Large intestine (tissue), 3 donors: Measurements from ENCODE around the gene MPRIP. TPM values are rescaled to one million over a fixed set of nuclear protein-coding genes. Genes with fewer than 3 reads are reported as not detected.

Experiments
- DNase-seq, 2 donors: peaks; one replicate each; pipeline versions ENCODE4 v3.0.0 to v3.0.0-alpha.2; 2013
- H3K27ac ChIP-seq: one replicate; pipeline ENCODE4 v1.5.1; 2013; ENCODE audit warnings: low read length
- H3K27me3 ChIP-seq: 2 replicates; pipeline ENCODE4 v1.6.1; 2013; ENCODE audit warnings: low read length; ENCODE audit not compliant: control insufficient read depth, insufficient read depth
- H3K36me3 ChIP-seq: 2 replicates; pipeline ENCODE4 v1.6.1; 2013; ENCODE audit warnings: low read length; ENCODE audit not compliant: control insufficient read depth, insufficient read depth
- H3K4me1 ChIP-seq: one replicate; pipeline ENCODE4 v1.6.1; 2013; ENCODE audit warnings: low read length; ENCODE audit not compliant: control insufficient read depth, insufficient read depth
- H3K4me3 ChIP-seq: one replicate; pipeline ENCODE4 v1.5.1; 2013; ENCODE audit warnings: low read length
- H3K9me3 ChIP-seq: one replicate; pipeline ENCODE4 v1.6.1; 2013; ENCODE audit warnings: mild to moderate bottlenecking, low read depth, low read length, moderate library complexity; ENCODE audit not compliant: control insufficient read depth
- WGBS: methylation state at CpG from one replicate; pipeline ENCODE4 v1.1.5; 2013; ENCODE audit warnings: low lambda C conversion rate; ENCODE audit not compliant: insufficient coverage; 5-methylcytosine and 5-hydroxymethylcytosine counted together
- polyA plus RNA-seq: library from polyadenylated mRNA; unstranded; fragments of 120-200 nt; gene quantifications from one replicate; pipeline ENCODE4 v1.2.1, GENCODE V29; 2013

The MPRIP gene
- polyA plus RNA-seq, 1 donor, result 178 TPM

GRCh38 chr17:17088086-17088485 lies 45.8 kb downstream of the MPRIP start:
- Histone ChIP-seq H3K9me3 (no peaks in the 10 kb centered on the region), H3K4me1 (peaks cover 30% of the 10 kb centered on the region), H3K36me3 (peaks cover 55% of the 10 kb centered on the region), H3K27ac (no peak overlapping the region), H3K4me3 (no peak overlapping the region), H3K27me3 (no peaks in the 10 kb centered on the region)
- WGBS, result no CpG with 5 or more reads among the region's 10 CpGs
- no peak for DNase-seq

GRCh38 chr17:17088541-17089525 lies 46.6 kb downstream of the MPRIP start:
- H3K27ac ChIP-seq, result no peak overlapping the region

GRCh38 chr17:17089796-17090641 lies 47.8 kb downstream of the MPRIP start:
- H3K27me3 ChIP-seq, result no peaks in the 10 kb centered on the region
- no peak for DNase-seq
- H3K27ac ChIP-seq, result peak overlapping the region; percentile 14
- no peak overlapping the region for H3K4me3 ChIP-seq
- no CpG with 5 or more reads among the region's 18 CpGs for WGBS
- peaks cover 38% of the 10 kb centered on the region for H3K4me1 ChIP-seq
- H3K36me3 ChIP-seq, result peaks cover 39% of the 10 kb centered on the region
- no peaks in the 10 kb centered on the region for H3K9me3 ChIP-seq

More at GRCh38 chr17:17088541-17089525, 46.6 kb downstream of the MPRIP start:
- no peak for DNase-seq
- Histone ChIP-seq H3K27me3 (no peaks in the 10 kb centered on the region), H3K4me1 (peaks cover 35% of the 10 kb centered on the region), H3K36me3 (peaks cover 50% of the 10 kb centered on the region), H3K4me3 (no peak overlapping the region), H3K9me3 (no peaks in the 10 kb centered on the region)
- no CpG with 5 or more reads among the region's 8 CpGs for WGBS

- DNase-seq, result peak; percentile 63 to 82
- WGBS, result no CpG with 5 or more reads among the region's 11 CpGs
- no peaks in the 10 kb centered on the region for H3K9me3 ChIP-seq
- no peak overlapping the region for H3K4me3 ChIP-seq
- H3K4me1 ChIP-seq, result peaks cover 45% of the 10 kb centered on the region
- H3K27me3 ChIP-seq, result no peaks in the 10 kb centered on the region
- H3K36me3 ChIP-seq, result peaks cover 36% of the 10 kb centered on the region
- H3K27ac ChIP-seq, result peak overlapping the region; percentile 18
Measured at GRCh38 chr17:17090642-17091103, 48.4 kb downstream of the MPRIP start.

GRCh38 chr17:17091276-17091675 lies 49.0 kb downstream of the MPRIP start:
- WGBS, result no CpG with 5 or more reads among the region's 11 CpGs
- Histone ChIP-seq H3K4me1 (peaks cover 51% of the 10 kb centered on the region), H3K27ac (peak overlapping the region; percentile 18)

GRCh38 chr17:17091856-17092756 lies 49.8 kb downstream of the MPRIP start:
- 87% methylated on average over 3 of the region's 14 CpGs for WGBS
- no peak overlapping the region for H3K27ac ChIP-seq
- peaks cover 59% of the 10 kb centered on the region for H3K4me1 ChIP-seq
- no peaks in the 10 kb centered on the region for H3K9me3 ChIP-seq
- no peak for DNase-seq
- no peak overlapping the region for H3K4me3 ChIP-seq
- peaks cover 27% of the 10 kb centered on the region for H3K36me3 ChIP-seq
- no peaks in the 10 kb centered on the region for H3K27me3 ChIP-seq

More at GRCh38 chr17:17091276-17091675, 49.0 kb downstream of the MPRIP start:
- DNase-seq, result no peak
- H3K4me3 ChIP-seq, result no peak overlapping the region
- no peaks in the 10 kb centered on the region for H3K27me3 ChIP-seq
- H3K36me3 ChIP-seq, result peaks cover 31% of the 10 kb centered on the region
- H3K9me3 ChIP-seq, result no peaks in the 10 kb centered on the region

- Histone ChIP-seq H3K27ac (no peak overlapping the region), H3K9me3 (no peaks in the 10 kb centered on the region), H3K36me3 (peaks cover 20% of the 10 kb centered on the region), H3K4me3 (no peak overlapping the region), H3K4me1 (peaks cover 76% of the 10 kb centered on the region), H3K27me3 (no peaks in the 10 kb centered on the region)
- no peak for DNase-seq
- 44% methylated on average over 4 of the region's 5 CpGs for WGBS
Measured at GRCh38 chr17:17093764-17094163, 51.5 kb downstream of the MPRIP start.

GRCh38 chr17:17096438-17097178 lies 54.4 kb downstream of the MPRIP start:
- peaks cover 17% of the 10 kb centered on the region for H3K36me3 ChIP-seq
- no peak overlapping the region for H3K4me3 ChIP-seq
- DNase-seq, result peak; percentile 81 to 93
- peak overlapping the region; percentile 91 for H3K27ac ChIP-seq
- peaks cover 71% of the 10 kb centered on the region for H3K4me1 ChIP-seq
- H3K9me3 ChIP-seq, result no peaks in the 10 kb centered on the region
- H3K27me3 ChIP-seq, result no peaks in the 10 kb centered on the region
- WGBS, result no CpG with 5 or more reads among the region's 7 CpGs

- H3K9me3 ChIP-seq, result no peaks in the 10 kb centered on the region
- H3K27me3 ChIP-seq, result no peaks in the 10 kb centered on the region
- WGBS, result no CpG with 5 or more reads among the region's 7 CpGs
- peak overlapping the region; percentile 91 for H3K27ac ChIP-seq
- peaks cover 61% of the 10 kb centered on the region for H3K4me1 ChIP-seq
- peaks cover 19% of the 10 kb centered on the region for H3K36me3 ChIP-seq
- no peak overlapping the region for H3K4me3 ChIP-seq
- DNase-seq, result no peak
Measured at GRCh38 chr17:17097763-17098345, 55.6 kb downstream of the MPRIP start.
